SK-N-SH (cell line): ENCODE results near the gene MTG1. TPM values are rescaled to one million over a fixed set of nuclear protein-coding genes. Genes with fewer than 3 reads are reported as not detected.

Source experiments
- CTCF ChIA-PET: fragments of 300-600, 350-600 bp; formaldehyde crosslinking; extraction: SDS; loops from one replicate; lab custom pipeline; 2021; lab: Yijun Ruan, JAX
- POLR2A ChIA-PET: fragments of 350-600 bp; sonication (Branson Sonifier 250); formaldehyde crosslinking; extraction: SDS; loops from one replicate; lab custom pipeline; 2020; ENCODE audit warnings: antibody characterized with exemption, inconsistent platforms; lab: Yijun Ruan, JAX
- DNase-seq: peaks from one replicate; pipeline ENCODE4 v3.0.0; 2012
- H2AFZ ChIP-seq: fragments of 200-600 bp; sonication (generic); 2 replicates; pipeline ENCODE4 v1.8.1; 2016; ENCODE audit warnings: antibody characterized with exemption, mild to moderate bottlenecking, low read depth
- H3F3A ChIP-seq: fragments of 200-600 bp; sonication (generic); replicated peaks from 2 replicates; pipeline ENCODE3; 2016; ENCODE audit warnings: antibody characterized with exemption, mild to moderate bottlenecking; ENCODE audit not compliant: insufficient read depth
- H3K27ac ChIP-seq, 2 experiments: fragments of 200-500 bp in 1 of 2; fragments of 200-600 bp in 1 of 2; sonication (Bioruptor generic) in 1 of 2; sonication (generic), shearing (Covaris generic) in 1 of 2; 2 replicates each; pipeline versions ENCODE4 v1.5.1 to v1.6.1; 2014 to 2016; ENCODE audit warnings: low read depth in 2 of 2, inconsistent platforms in 1 of 2, low read length in 1 of 2, mild to moderate bottlenecking in 1 of 2, mixed read lengths in 1 of 2
- H3K27me3 ChIP-seq: fragments of 200-600 bp; sonication (generic), shearing (Covaris generic); 2 replicates; pipeline ENCODE4 v1.6.1; 2016; ENCODE audit warnings: mixed run types; ENCODE audit not compliant: insufficient read depth
- H3K36me3 ChIP-seq, 2 experiments: fragments of 200-500 bp in 1 of 2; fragments of 200-600 bp in 1 of 2; sonication (Bioruptor generic) in 1 of 2; sonication (generic) in 1 of 2; replicated peaks in 1 of 2; 2 replicates each; pipeline versions ENCODE3 to v1.5.1; 2014 to 2016; ENCODE audit warnings: low read length in 1 of 2, mild to moderate bottlenecking in 1 of 2; ENCODE audit not compliant: insufficient read depth in 2 of 2, control insufficient read depth in 1 of 2
- H3K4me1 ChIP-seq, 2 experiments: fragments of 200-500 bp in 1 of 2; fragments of 200-600 bp in 1 of 2; sonication (Bioruptor generic) in 1 of 2; sonication (generic), shearing (Covaris generic) in 1 of 2; 2 replicates each; pipeline versions ENCODE4 v1.5.1 to v1.6.1; 2014 to 2016; ENCODE audit warnings: low read depth in 1 of 2, low read length in 1 of 2, mixed run types in 1 of 2; ENCODE audit not compliant: insufficient read depth in 2 of 2, control insufficient read depth in 1 of 2
- H3K4me2 ChIP-seq: fragments of 200-600 bp; sonication (generic), shearing (Covaris generic); 2 replicates; pipeline ENCODE4 v1.6.1; 2017; ENCODE audit warnings: mixed run types
- H3K4me3 ChIP-seq, 2 experiments: fragments of 200-500 bp in 1 of 2; fragments of 200-600 bp in 1 of 2; sonication (Bioruptor generic) in 1 of 2; sonication (generic), shearing (Covaris generic) in 1 of 2; 2 replicates each; pipeline versions ENCODE4 v1.5.1 to v1.8.1; 2014 to 2016; ENCODE audit warnings: low read depth in 2 of 2, inconsistent platforms in 1 of 2, low read length in 1 of 2, mild to moderate bottlenecking in 1 of 2, mixed read lengths in 1 of 2, moderate library complexity in 1 of 2
- H3K79me2 ChIP-seq: fragments of 200-600 bp; sonication (generic); 2 replicates; pipeline ENCODE4 v1.8.1; 2017; ENCODE audit warnings: mild to moderate bottlenecking; ENCODE audit not compliant: insufficient read depth
- H3K9ac ChIP-seq: fragments of 200-600 bp; sonication (generic); 2 replicates; pipeline ENCODE4 v1.6.1; 2017; ENCODE audit warnings: mixed run types
- H3K9me2 ChIP-seq: fragments of 200-600 bp; sonication (generic); 2 replicates; pipeline ENCODE4 v1.6.1; 2017; ENCODE audit warnings: mixed run types
- H3K9me3 ChIP-seq: fragments of 200-600 bp; sonication (generic); 2 replicates; pipeline ENCODE4 v1.6.1; 2017; ENCODE audit warnings: mixed run types, mild to moderate bottlenecking, moderate library complexity
- H4K20me1 ChIP-seq: fragments of 200-600 bp; sonication (generic); 2 replicates; pipeline ENCODE4 v1.6.1; 2017; ENCODE audit warnings: mild to moderate bottlenecking, mixed run types; ENCODE audit not compliant: insufficient read depth
- ELF1 ChIP-seq: IDR thresholded peaks from 2 replicates; pipeline ENCODE4 v1.4.0; 2012
- EP300 ChIP-seq, 2 experiments: IDR thresholded peaks; 2 replicates each; pipeline versions ENCODE4 v1.4.0 to v1.6.1; 2012; ENCODE audit warnings: borderline replicate concordance in 1 of 2, low read depth in 1 of 2, low read length in 1 of 2
- EZH2phosphoT487 ChIP-seq: fragments of 200-600 bp; sonication (generic); IDR thresholded peaks from 2 replicates; pipeline ENCODE4 v1.6.1; 2017; ENCODE audit warnings: low read depth, mixed run types, mild to moderate bottlenecking, antibody characterized with exemption, moderate library complexity, borderline replicate concordance
- FOXJ3 ChIP-seq: sonication (generic); formaldehyde crosslinking; IDR thresholded peaks from 2 replicates; pipeline ENCODE4 v1.5.1; 2020; ENCODE audit warnings: mild to moderate bottlenecking, missing genetic modification reagents
- FOXM1 ChIP-seq: IDR thresholded peaks from 2 replicates; pipeline ENCODE4 v1.4.0; 2012; ENCODE audit warnings: low read depth, mild to moderate bottlenecking
- JUND ChIP-seq: IDR thresholded peaks from 2 replicates; pipeline ENCODE4 v1.4.0; 2012
- NRF1 ChIP-seq: IDR thresholded peaks from 2 replicates; pipeline ENCODE4 v1.6.1; 2012; ENCODE audit warnings: low read depth, mild to moderate bottlenecking, low read length
- POLR2AphosphoS5 ChIP-seq: IDR thresholded peaks from 2 replicates; pipeline ENCODE4 v1.6.1; 2012; ENCODE audit warnings: low read depth, low read length
- RAD21 ChIP-seq: IDR thresholded peaks from 2 replicates; pipeline ENCODE4 v1.6.1; 2012; ENCODE audit warnings: mild to moderate bottlenecking, low read length
- RXRA ChIP-seq: IDR thresholded peaks from 2 replicates; pipeline ENCODE4 v1.4.0; 2012; ENCODE audit warnings: low read depth, mild to moderate bottlenecking, borderline replicate concordance
- SMC3 ChIP-seq: IDR thresholded peaks from 2 replicates; pipeline ENCODE4 v1.6.1; 2012; ENCODE audit warnings: low read depth, low read length, improper control_type of control experiment
- TCF12 ChIP-seq: IDR thresholded peaks from 2 replicates; pipeline ENCODE4 v1.4.0; 2012
- TEAD4 ChIP-seq: IDR thresholded peaks from 2 replicates; pipeline ENCODE4 v1.4.0; 2012; ENCODE audit warnings: mild to moderate bottlenecking, borderline replicate concordance; ENCODE audit not compliant: insufficient read depth
- WGBS: methylation state at CpG from one replicate; pipeline ENCODE4 v1.1.6; 2017; ENCODE audit warnings: low lambda C conversion rate; 5-methylcytosine and 5-hydroxymethylcytosine counted together
- polyA plus RNA-seq, 3 experiments: library from polyadenylated mRNA; depleted of rRNA; stranded (reverse); fragments of >200 nt; gene quantifications; 2 replicates each; pipeline ENCODE4 v1.2.3, GENCODE V29; 2012
- TF ChIP-seq, protein P1 (sequence below): IDR thresholded peaks from 2 replicates; pipeline ENCODE4 v1.4.0; 2012; ENCODE audit warnings: low read depth, borderline replicate concordance
- TF ChIP-seq, protein P2 (sequence below): fragments of 150-350 bp; IDR thresholded peaks from 2 replicates; pipeline ENCODE4 v1.6.1; 2016; ENCODE audit warnings: mild to moderate bottlenecking, low read depth, low read length
- TF ChIP-seq, protein P3 (sequence below): fragments of 200-600 bp; sonication (generic); IDR thresholded peaks from 2 replicates; pipeline ENCODE4 v1.6.1; 2017; ENCODE audit warnings: antibody characterized with exemption, mild to moderate bottlenecking, moderate library complexity
- TF ChIP-seq, protein P4 (sequence below): IDR thresholded peaks from 2 replicates; pipeline ENCODE4 v1.4.0; 2012; ENCODE audit warnings: low read depth, borderline replicate concordance
- TF ChIP-seq, protein P5 (sequence below): fragments of 150-350 bp; IDR thresholded peaks from 2 replicates; pipeline ENCODE4 v1.6.1; 2017; ENCODE audit warnings: antibody characterized with exemption, low read length, low read depth, borderline replicate concordance

Gene MTG1
- polyA plus RNA-seq, 1 of the 3 experiments (the other 2 are of a cell fraction) = 86.4 TPM

DNA sequence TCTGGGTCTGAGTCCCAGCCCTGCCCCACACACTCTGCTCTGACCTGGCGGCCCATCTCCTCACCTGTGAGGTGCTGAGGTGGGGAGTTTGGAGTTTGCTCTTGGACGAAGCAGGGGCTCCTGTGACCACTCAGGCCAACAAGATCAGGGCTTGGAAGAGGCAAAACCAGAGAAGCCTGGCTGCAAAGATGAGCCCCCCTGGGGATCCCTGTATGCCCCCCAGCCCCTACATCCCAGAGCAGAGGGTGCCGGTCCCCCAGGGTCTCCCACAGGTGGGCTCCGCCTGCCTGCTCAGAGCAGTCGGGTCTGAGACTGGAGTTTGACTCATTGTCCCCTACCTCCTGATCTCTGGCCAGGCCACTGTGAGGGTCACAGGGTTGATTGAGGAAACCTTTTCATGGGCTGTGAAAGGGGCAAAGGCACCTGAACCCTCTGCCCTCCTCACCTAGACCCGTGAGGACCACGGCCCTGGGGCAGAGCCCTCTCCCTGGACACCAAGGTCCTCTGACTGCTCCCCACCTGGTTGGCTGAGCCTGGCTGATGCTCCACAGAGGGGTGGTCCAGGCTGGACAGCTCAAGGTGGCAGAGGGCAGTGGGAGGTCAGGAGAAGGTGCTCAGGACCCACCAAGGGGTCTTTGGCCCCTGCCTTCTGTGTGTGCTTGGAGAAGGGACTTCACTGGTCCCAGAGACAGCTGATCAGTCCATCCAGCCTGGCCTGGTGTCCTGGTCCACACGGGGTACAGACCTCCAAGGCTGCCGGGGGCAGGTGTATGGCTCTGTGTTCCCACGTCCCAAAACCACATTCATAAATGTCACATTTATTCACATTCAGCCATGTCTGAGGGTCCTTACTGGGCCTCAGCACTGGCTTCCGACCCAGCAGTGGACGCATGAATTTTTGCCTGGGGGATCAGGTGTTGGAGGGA, 50.6 kb downstream of the MTG1 start:
- no peak overlapping the region for H3K4me3 ChIP-seq
- H3F3A ChIP-seq = no peaks in the 10 kb centered on the region
- H3K36me3 ChIP-seq = peaks cover 0 to 3% of the 10 kb centered on the region in 2 experiments
- no peaks in the 10 kb centered on the region for H4K20me1 ChIP-seq
- POLR2A ChIA-PET = no interaction called here
- H3K4me1 ChIP-seq = no peaks in the 10 kb centered on the region; a peak in 1 of 4 replicates
- H3K27me3 ChIP-seq = no peaks in the 10 kb centered on the region
- no peaks in the 10 kb centered on the region for H3K79me2 ChIP-seq
- H3K9me3 ChIP-seq = 0 out of 2 replicates have a peak, but pooled peaks cover 23% of the 10 kb centered on the region
- peak; percentile 8 for DNase-seq
- H3K4me2 ChIP-seq = no peak overlapping the region
- no peaks in the 10 kb centered on the region for H3K9me2 ChIP-seq
- WGBS = 36% methylated on average over 7 of the region's 12 CpGs
- no peak overlapping the region for H2AFZ ChIP-seq
- no peak overlapping the region for H3K27ac ChIP-seq
- CTCF ChIA-PET = no interaction called here
- TF ChIP-seq, protein P1, sequence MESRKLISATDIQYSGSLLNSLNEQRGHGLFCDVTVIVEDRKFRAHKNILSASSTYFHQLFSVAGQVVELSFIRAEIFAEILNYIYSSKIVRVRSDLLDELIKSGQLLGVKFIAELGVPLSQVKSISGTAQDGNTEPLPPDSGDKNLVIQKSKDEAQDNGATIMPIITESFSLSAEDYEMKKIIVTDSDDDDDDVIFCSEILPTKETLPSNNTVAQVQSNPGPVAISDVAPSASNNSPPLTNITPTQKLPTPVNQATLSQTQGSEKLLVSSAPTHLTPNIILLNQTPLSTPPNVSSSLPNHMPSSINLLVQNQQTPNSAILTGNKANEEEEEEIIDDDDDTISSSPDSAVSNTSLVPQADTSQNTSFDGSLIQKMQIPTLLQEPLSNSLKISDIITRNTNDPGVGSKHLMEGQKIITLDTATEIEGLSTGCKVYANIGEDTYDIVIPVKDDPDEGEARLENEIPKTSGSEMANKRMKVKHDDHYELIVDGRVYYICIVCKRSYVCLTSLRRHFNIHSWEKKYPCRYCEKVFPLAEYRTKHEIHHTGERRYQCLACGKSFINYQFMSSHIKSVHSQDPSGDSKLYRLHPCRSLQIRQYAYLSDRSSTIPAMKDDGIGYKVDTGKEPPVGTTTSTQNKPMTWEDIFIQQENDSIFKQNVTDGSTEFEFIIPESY = no peak
- TF ChIP-seq EP300 (IDR thresholded peaks at IDR 0.05; ENCODE audit: borderline replicate concordance in 1 of 2, low read depth in 1 of 2, low read length in 1 of 2) = no peak
- TF ChIP-seq ELF1 = no peak
- TF ChIP-seq, protein P2, sequence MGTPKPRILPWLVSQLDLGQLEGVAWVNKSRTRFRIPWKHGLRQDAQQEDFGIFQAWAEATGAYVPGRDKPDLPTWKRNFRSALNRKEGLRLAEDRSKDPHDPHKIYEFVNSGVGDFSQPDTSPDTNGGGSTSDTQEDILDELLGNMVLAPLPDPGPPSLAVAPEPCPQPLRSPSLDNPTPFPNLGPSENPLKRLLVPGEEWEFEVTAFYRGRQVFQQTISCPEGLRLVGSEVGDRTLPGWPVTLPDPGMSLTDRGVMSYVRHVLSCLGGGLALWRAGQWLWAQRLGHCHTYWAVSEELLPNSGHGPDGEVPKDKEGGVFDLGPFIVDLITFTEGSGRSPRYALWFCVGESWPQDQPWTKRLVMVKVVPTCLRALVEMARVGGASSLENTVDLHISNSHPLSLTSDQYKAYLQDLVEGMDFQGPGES = no peak
- TF ChIP-seq EZH2phosphoT487 = no peak
- no peak for TF ChIP-seq SMC3
- TF ChIP-seq RXRA = no peak
- TF ChIP-seq, protein P3, sequence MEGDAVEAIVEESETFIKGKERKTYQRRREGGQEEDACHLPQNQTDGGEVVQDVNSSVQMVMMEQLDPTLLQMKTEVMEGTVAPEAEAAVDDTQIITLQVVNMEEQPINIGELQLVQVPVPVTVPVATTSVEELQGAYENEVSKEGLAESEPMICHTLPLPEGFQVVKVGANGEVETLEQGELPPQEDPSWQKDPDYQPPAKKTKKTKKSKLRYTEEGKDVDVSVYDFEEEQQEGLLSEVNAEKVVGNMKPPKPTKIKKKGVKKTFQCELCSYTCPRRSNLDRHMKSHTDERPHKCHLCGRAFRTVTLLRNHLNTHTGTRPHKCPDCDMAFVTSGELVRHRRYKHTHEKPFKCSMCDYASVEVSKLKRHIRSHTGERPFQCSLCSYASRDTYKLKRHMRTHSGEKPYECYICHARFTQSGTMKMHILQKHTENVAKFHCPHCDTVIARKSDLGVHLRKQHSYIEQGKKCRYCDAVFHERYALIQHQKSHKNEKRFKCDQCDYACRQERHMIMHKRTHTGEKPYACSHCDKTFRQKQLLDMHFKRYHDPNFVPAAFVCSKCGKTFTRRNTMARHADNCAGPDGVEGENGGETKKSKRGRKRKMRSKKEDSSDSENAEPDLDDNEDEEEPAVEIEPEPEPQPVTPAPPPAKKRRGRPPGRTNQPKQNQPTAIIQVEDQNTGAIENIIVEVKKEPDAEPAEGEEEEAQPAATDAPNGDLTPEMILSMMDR = no peak
- TF ChIP-seq, protein P4, sequence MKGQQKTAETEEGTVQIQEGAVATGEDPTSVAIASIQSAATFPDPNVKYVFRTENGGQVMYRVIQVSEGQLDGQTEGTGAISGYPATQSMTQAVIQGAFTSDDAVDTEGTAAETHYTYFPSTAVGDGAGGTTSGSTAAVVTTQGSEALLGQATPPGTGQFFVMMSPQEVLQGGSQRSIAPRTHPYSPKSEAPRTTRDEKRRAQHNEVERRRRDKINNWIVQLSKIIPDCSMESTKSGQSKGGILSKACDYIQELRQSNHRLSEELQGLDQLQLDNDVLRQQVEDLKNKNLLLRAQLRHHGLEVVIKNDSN = no peak
- TF ChIP-seq, protein P5, sequence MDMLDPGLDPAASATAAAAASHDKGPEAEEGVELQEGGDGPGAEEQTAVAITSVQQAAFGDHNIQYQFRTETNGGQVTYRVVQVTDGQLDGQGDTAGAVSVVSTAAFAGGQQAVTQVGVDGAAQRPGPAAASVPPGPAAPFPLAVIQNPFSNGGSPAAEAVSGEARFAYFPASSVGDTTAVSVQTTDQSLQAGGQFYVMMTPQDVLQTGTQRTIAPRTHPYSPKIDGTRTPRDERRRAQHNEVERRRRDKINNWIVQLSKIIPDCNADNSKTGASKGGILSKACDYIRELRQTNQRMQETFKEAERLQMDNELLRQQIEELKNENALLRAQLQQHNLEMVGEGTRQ = no peak
- TF ChIP-seq FOXM1 = no peak
- no peak for TF ChIP-seq TEAD4
- TF ChIP-seq RAD21 = no peak
- TF ChIP-seq POLR2AphosphoS5 = no peak
- no peak for TF ChIP-seq FOXJ3 (CRISPR knock-in tag)
- TF ChIP-seq NRF1 = no peak
- TF ChIP-seq JUND = no peak
- no peak for TF ChIP-seq TCF12
- H3K9ac ChIP-seq = no peak overlapping the region
